ENCODE data around the gene AGTR1.

The AGTR1 gene

GRCh38 chr3:148716657-148717056 is 19.0 kb downstream of the AGTR1 start:
- DNase-seq (ENCODE audit: low read depth), result no peak
- no peak overlapping the region for H3K4me3 ChIP-seq (ENCODE audit: low read depth, low read length)
- in situ Hi-C loops (cut with HindIII; ENCODE audit: low sequenced_read_pairs), result no loop called here
- TF ChIP-seq CTCF (IDR thresholded peaks at IDR 0.05; ENCODE audit: low read depth, low read length, missing control alignments), result no peak

- no peak overlapping the region for H3K4me3 ChIP-seq (ENCODE audit: low read depth, low read length)
- no peak for TF ChIP-seq CTCF (IDR thresholded peaks at IDR 0.05; ENCODE audit: low read depth, low read length, missing control alignments)
- in situ Hi-C loops (cut with HindIII; ENCODE audit: low sequenced_read_pairs), result no loop called here
- no peak for DNase-seq (ENCODE audit: low read depth)
These were observed 20.3 kb downstream of the AGTR1 start for GRCh38 chr3:148717885-148718561.

DNA sequence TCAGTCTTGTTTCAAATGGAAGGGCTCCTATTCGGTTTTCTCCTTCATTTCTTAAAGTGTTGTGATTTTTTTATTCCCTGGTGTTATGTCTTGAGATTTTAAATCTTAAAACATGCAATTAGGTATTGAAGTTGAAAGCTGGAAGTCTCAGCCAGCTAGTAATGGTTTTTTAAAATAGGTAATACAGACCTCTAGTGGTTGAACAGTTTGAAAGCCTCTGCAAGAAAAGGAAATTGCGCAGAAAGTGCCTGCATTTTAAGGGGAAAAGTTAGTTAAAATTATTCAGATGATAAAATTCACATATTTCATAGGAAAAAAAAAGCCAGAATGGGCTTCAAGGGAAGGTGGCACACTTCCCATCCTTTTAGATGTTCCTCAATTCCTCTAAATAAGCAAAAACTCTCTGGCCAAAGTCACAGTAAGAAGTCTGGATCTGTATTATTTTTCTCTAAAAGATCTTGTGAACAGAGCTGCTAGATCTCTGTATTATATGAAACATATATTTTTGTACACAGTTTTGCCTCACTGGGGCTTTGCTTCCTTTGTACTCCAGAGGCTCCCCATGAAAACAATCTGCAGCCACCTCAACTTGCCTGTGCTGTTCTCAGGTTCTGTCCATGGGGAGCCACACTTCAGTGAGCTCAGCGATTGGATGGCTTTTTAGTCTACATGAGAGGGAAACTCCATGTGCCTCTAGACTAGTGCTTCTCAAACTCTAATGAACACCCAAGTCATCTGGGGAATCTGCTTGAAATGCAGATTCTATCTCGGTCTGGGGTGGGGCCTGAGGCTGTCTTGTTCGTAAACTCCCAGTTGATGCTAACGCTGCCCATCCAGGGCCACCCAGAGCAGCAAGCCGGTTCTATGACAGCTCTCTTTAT is 21.5 kb downstream of the AGTR1 start:
- TF ChIP-seq CTCF (IDR thresholded peaks at IDR 0.05; ENCODE audit: low read depth, low read length, missing control alignments), result peak; percentile 53
- no peak overlapping the region for H3K4me3 ChIP-seq (ENCODE audit: low read depth, low read length)
- peak; percentile 13 for DNase-seq (ENCODE audit: low read depth)
- in situ Hi-C loops (cut with HindIII; ENCODE audit: low sequenced_read_pairs), result no loop called here

- no peak for TF ChIP-seq CTCF (IDR thresholded peaks at IDR 0.05; ENCODE audit: low read depth, low read length, missing control alignments)
- no peak for DNase-seq (ENCODE audit: low read depth)
- in situ Hi-C loops (cut with HindIII; ENCODE audit: low sequenced_read_pairs), result no loop called here
- H3K4me3 ChIP-seq (ENCODE audit: low read depth, low read length), result no peak overlapping the region
These were observed 23.2 kb downstream of the AGTR1 start for GRCh38 chr3:148720873-148721272.

GRCh38 chr3:148723631-148724030 is 25.9 kb downstream of the AGTR1 start:
- in situ Hi-C loops (cut with HindIII; ENCODE audit: low sequenced_read_pairs), result no loop called here
- DNase-seq (ENCODE audit: low read depth), result no peak
- H3K4me3 ChIP-seq (ENCODE audit: low read depth, low read length), result no peak overlapping the region
- no peak for TF ChIP-seq CTCF (IDR thresholded peaks at IDR 0.05; ENCODE audit: low read depth, low read length, missing control alignments)

DNA sequence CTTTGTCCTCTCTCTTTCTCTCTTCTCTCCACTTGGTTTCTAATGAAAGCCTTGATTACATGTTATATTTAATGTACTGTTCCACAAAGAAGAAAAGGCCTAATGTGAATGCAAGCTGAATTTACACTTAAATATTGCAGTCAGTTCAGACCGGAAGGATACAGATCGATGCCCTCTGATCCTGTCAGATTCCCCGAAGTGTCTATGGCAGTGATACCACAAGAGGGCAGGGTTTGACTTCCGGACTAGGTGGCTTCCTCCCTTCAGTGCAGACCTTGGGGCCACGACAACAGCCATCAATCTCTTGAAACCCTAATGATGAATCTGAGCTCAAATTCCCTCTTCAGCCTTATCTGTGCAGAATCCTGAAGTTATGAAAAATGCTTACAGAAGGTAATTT is 29.5 kb downstream of the AGTR1 start:
- in situ Hi-C loops (cut with HindIII; ENCODE audit: low sequenced_read_pairs), result no loop called here
- no peak for DNase-seq (ENCODE audit: low read depth)

More for the DNA sequence above, 29.5 kb downstream of the AGTR1 start:
- no peak overlapping the region for H3K4me3 ChIP-seq (ENCODE audit: low read depth, low read length)
- peak; percentile 62 for TF ChIP-seq CTCF (IDR thresholded peaks at IDR 0.05; ENCODE audit: low read depth, low read length, missing control alignments)
